ENCODE results near the gene CMKLR1.

GRCh38 chr12:108310489-108310888 lies 28.6 kb downstream of the CMKLR1 start:
- no peak for TF ChIP-seq CTCF (IDR thresholded peaks at IDR 0.05)
- TF ChIP-seq EZH2 (IDR thresholded peaks at IDR 0.05) = no peak
- TF ChIP-seq EZH2phosphoT487 (IDR thresholded peaks at IDR 0.05) = no peak

Data from neural progenitor cell (in vitro differentiated cells).